ENCODE data around the gene PRKX.
"Not testable (repeated sequence)": the region's sequence is repeated elsewhere in the genome, so short reads cannot be mapped to it uniquely, and the experiment has no call there.

Gene PRKX

DNA sequence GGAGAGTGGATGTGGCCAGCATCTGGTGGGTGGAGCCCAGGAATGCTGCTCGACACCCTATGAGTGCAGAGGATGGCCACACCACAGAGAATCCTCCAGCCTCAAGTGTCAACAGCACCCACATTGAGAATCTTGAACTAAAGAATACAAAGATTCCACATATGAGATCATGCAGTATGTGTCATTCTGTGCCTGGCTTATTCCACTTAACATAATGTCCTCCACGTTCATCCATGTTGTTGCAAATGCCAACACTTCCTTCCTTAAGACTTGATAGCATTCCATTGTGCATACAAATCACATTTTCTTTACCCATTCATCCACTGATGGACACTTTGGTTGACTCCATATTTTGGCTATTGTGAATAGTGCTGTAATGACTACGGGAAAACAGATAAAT, 145.8 kb downstream of the PRKX start:
- no peak for DNase-seq

DNA sequence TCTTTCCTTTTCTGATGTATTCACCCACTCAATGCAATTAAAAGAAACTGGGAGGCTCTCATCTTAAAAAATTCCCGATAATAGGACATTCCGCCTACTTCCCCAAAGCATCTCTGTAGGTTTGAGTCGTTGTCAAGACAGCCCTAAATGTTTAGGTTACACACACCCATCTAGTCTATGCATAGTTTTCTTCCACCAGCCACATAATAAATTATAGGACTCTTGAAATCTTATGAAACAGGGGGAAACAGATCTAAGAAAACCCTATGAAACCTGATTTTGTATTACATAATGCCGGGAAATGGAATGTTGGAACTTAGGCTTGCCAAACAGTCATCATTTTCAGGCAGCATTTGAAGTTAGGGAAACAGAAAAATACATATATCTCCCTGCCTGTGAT, 150.0 kb downstream of the PRKX start:
- no peak for DNase-seq

DNA sequence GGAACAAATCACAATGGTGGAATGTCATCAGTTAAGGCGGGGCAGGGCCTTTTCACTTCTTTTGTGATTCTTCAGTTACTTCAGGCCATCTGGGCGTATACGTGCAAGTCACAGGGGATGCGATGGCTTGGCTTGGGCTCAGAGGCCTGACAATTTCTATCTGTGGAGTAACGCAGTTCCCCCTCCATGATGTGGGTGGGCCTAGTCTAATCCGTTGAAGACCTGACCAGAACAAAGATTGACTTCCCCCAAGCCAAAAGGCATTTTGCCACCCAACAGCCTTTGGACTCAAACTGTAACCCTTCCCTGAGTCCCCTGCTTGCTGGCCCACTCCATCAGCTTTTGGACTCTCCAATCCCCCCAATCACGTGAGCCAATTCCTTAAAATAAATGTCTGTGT, 153.4 kb downstream of the PRKX start:
- DNase-seq = not testable (repeated sequence)
